HG02852 (cell line): Measurements from ENCODE around the gene TRIM63.

ENCODE experiments used
- ATAC-seq: cut with Tn5 transposase; IDR thresholded peaks from one replicate; pipeline ENCODE4 v1.9.1; 2021; ENCODE audit warnings: mild to moderate bottlenecking, moderate library complexity; ENCODE audit not compliant: unreplicated experiment

Gene TRIM63

GRCh38 chr1:26089125-26089524 lies 21.7 kb upstream of the TRIM63 start:
- ATAC-seq: no peak

GRCh38 chr1:26084844-26085243 lies 17.4 kb upstream of the TRIM63 start:
- no peak for ATAC-seq

GRCh38 chr1:26084091-26084561 lies 16.7 kb upstream of the TRIM63 start:
- ATAC-seq: no peak

- no peak for ATAC-seq
Observed at GRCh38 chr1:26083208-26083607, 15.8 kb upstream of the TRIM63 start.

- no peak for ATAC-seq
Observed at GRCh38 chr1:26082020-26082350, 14.6 kb upstream of the TRIM63 start.

- ATAC-seq: no peak
Observed at GRCh38 chr1:26081267-26082019, 14.0 kb upstream of the TRIM63 start.

- no peak for ATAC-seq
Observed at GRCh38 chr1:26079960-26080814, 12.8 kb upstream of the TRIM63 start.

GRCh38 chr1:26079178-26079563 lies 11.7 kb upstream of the TRIM63 start:
- ATAC-seq: no peak

GRCh38 chr1:26078286-26079177 lies 11.1 kb upstream of the TRIM63 start:
- ATAC-seq: no peak

GRCh38 chr1:26077524-26077923 lies 10.1 kb upstream of the TRIM63 start:
- ATAC-seq: no peak

GRCh38 chr1:26075421-26076144 lies 8.2 kb upstream of the TRIM63 start:
- no peak for ATAC-seq

- no peak for ATAC-seq
Observed at GRCh38 chr1:26072305-26072704, 4.9 kb upstream of the TRIM63 start.

GRCh38 chr1:26070963-26071342 lies 3.5 kb upstream of the TRIM63 start:
- no peak for ATAC-seq

- no peak for ATAC-seq
Observed at GRCh38 chr1:26070296-26070962, 3.0 kb upstream of the TRIM63 start.

GRCh38 chr1:26069941-26070295 lies 2.5 kb upstream of the TRIM63 start:
- no peak for ATAC-seq

GRCh38 chr1:26066857-26067256 lies 573 bp downstream of the TRIM63 start:
- ATAC-seq: no peak

- no peak for ATAC-seq
Observed at GRCh38 chr1:26066160-26066559, 1.3 kb downstream of the TRIM63 start.

GRCh38 chr1:26064553-26064952 lies 2.9 kb downstream of the TRIM63 start:
- ATAC-seq: no peak

GRCh38 chr1:26060832-26061574 lies 6.4 kb downstream of the TRIM63 start:
- no peak for ATAC-seq
